ENCODE data around the gene TMEM117. TPM values are rescaled to one million over a fixed set of nuclear protein-coding genes. Genes with fewer than 3 reads are reported as not detected.

TMEM117 gene
- total RNA-seq, 4 donors from 2014 or later: 16.9 to 24.9 (median 21.1) TPM

DNA sequence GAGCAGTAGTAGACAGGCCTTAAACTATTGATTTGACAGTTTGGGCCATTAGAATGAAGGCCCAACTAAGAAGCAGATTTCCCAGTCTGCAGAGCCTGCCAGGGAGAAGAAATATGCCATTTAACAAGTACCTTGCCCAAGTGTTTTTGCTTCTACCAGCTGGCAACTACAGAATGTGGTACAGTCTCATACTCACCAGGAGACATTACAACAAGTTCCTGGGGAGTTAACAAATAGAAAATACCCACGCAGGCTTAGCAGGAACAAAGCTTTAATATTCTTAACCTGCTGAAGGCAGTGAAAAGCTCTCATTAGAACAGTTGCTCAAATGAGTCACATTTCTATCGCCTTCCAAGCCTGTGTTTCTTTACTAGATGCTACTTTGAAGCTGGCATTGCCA, 241.0 kb downstream of the TMEM117 start:
- DNase-seq (ENCODE audit: low spot score in 2 of 2): no peak
- Histone ChIP-seq H3K9me3 (no peaks in the 10 kb centered on the region), H3K4me3 (no peak overlapping the region), H3K27me3 (no peaks in the 10 kb centered on the region), H3K4me1 (peaks cover 0 to 9% (median 0%) of the 10 kb centered on the region in 4 donors), H3K27ac (no peak overlapping the region), H3K36me3 (no peaks in the 10 kb centered on the region)
- TF ChIP-seq EP300 (IDR thresholded peaks at IDR 0.05) (no peak), POLR2A (IDR thresholded peaks at IDR 0.05) (no peak)
- TF ChIP-seq, protein P1, sequence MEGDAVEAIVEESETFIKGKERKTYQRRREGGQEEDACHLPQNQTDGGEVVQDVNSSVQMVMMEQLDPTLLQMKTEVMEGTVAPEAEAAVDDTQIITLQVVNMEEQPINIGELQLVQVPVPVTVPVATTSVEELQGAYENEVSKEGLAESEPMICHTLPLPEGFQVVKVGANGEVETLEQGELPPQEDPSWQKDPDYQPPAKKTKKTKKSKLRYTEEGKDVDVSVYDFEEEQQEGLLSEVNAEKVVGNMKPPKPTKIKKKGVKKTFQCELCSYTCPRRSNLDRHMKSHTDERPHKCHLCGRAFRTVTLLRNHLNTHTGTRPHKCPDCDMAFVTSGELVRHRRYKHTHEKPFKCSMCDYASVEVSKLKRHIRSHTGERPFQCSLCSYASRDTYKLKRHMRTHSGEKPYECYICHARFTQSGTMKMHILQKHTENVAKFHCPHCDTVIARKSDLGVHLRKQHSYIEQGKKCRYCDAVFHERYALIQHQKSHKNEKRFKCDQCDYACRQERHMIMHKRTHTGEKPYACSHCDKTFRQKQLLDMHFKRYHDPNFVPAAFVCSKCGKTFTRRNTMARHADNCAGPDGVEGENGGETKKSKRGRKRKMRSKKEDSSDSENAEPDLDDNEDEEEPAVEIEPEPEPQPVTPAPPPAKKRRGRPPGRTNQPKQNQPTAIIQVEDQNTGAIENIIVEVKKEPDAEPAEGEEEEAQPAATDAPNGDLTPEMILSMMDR (IDR thresholded peaks at IDR 0.05): no peak
- 66 to 73% methylated on average over 2 of the region's 2 CpGs for WGBS, 2 donors

DNA sequence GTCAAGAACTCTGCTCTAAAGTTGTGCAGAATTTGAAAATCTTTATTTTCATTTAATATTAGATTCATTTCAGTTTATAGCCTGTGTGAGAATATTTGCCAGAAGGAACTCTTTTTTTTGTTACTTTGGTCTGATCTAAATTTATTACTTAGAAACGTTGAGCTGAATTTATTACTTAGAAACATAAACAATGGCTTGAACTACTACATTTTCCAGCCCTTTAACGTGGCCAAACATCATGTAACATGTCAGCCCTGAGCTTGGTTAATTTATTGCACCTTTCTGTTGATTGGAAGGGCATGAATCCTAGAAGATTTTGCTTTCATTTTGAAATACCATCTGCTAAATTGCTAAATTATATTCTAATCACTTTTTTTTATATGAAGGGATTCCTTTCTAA, 241.4 kb downstream of the TMEM117 start:
- no peak for DNase-seq (ENCODE audit: low spot score in 2 of 2)
- no peaks in the 10 kb centered on the region for H3K36me3 ChIP-seq
- H3K4me3 ChIP-seq: no peak overlapping the region
- TF ChIP-seq POLR2A (IDR thresholded peaks at IDR 0.05) (no peak), EP300 (IDR thresholded peaks at IDR 0.05) (no peak)
- TF ChIP-seq, protein P1 (IDR thresholded peaks at IDR 0.05): no peak
- H3K27ac ChIP-seq: no peak overlapping the region
- H3K4me1 ChIP-seq: peaks cover 0 to 9% (median 0%) of the 10 kb centered on the region in 4 donors
- H3K9me3 ChIP-seq: no peaks in the 10 kb centered on the region
- H3K27me3 ChIP-seq: no peaks in the 10 kb centered on the region
- WGBS, 2 donors: 7 to 14% methylated on average over 2 of the region's 2 CpGs

DNA sequence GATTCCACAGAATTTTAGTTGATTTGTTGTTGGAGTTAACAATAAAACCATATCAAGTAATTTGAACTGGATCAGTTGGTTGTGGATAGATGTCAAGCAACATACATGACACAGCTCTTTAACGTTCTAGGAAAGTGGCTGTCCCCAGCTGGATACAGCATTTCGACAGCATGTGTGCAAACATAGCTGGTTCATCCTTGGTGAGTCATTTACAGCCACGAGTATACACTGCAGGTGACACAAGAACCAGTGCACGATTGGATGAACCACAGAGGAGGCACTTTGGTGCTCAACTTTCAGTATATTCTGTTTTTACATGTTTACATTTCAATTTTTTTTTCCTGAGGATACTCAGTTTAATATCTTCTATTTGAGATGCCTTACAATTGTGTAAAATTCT, 242.4 kb downstream of the TMEM117 start:
- H3K4me3 ChIP-seq: no peak overlapping the region
- TF ChIP-seq, protein P1 (IDR thresholded peaks at IDR 0.05): no peak
- TF ChIP-seq EP300 (IDR thresholded peaks at IDR 0.05) (no peak), POLR2A (IDR thresholded peaks at IDR 0.05) (no peak)
- 81 to 83% methylated on average over 4 of the region's 4 CpGs for WGBS, 2 donors

DNA sequence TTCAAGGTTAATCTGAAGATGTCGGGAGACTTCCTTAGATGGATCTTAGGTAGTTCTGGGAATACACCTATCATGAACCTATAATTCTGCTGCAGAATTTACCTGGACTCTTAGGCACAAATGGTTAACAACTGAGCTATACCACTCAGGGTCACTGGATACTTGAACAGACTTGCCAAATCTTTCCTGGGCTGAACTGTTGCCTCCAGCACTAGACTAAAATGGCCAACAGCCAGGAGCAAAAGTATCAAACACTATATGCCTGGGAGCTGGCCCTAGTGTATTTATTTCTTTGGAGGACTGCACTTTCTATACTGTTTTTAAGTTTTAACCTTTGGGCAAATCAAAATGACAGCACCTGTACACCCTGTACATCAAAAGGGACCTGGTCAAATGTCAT, 252.8 kb downstream of the TMEM117 start:
- no peaks in the 10 kb centered on the region for H3K27me3 ChIP-seq
- DNase-seq (ENCODE audit: low spot score in 2 of 2): no peak
- H3K9me3 ChIP-seq: no peaks in the 10 kb centered on the region
- TF ChIP-seq EP300 (IDR thresholded peaks at IDR 0.05): no peak
- TF ChIP-seq, protein P1 (IDR thresholded peaks at IDR 0.05): no peak
- no peak for TF ChIP-seq POLR2A (IDR thresholded peaks at IDR 0.05)
- 94 to 100% methylated on average over 1 of the region's 1 CpG for WGBS, 2 donors
- no peaks in the 10 kb centered on the region for H3K4me1 ChIP-seq
- H3K36me3 ChIP-seq: no peaks in the 10 kb centered on the region
- H3K4me3 ChIP-seq: no peak overlapping the region
- H3K27ac ChIP-seq: no peak overlapping the region

More for the DNA sequence above, 242.4 kb downstream of the TMEM117 start:
- Histone ChIP-seq H3K27ac (no peak overlapping the region), H3K36me3 (no peaks in the 10 kb centered on the region), H3K4me1 (peaks cover 0 to 9% (median 0%) of the 10 kb centered on the region in 4 donors), H3K27me3 (no peaks in the 10 kb centered on the region), H3K9me3 (no peaks in the 10 kb centered on the region)
- no peak for DNase-seq (ENCODE audit: low spot score in 2 of 2)

DNA sequence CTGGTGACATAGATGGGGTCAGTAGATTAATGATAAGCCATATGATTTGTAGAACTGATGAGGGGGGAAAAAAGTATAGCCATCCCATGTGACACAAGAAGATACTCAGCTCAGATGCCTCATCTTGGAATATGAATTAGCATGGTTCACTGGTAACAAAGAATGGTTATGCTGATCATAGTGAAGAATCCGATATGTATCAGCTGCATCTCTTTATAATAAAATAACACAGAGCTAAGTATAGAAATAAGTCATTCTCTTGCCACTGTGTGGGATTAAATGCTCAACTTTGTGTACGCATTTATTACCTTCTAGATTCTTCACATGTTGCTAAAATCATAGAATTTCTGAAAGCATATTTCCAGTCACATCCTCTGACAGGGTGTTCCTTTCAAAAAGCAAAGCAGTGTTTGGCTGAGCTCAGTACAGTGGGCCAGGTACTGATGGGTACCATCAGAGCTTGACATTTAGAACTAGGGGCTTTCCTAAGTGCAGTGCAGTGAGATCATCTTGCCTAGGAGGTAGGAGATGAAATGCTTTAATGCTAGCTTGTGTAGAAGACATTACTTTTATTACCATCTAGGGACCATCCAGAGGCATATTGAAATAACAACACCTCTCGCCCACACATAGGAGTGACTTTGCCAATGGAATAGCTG, 256.2 kb downstream of the TMEM117 start:
- TF ChIP-seq POLR2A (IDR thresholded peaks at IDR 0.05) (no peak), EP300 (IDR thresholded peaks at IDR 0.05) (no peak)
- TF ChIP-seq, protein P1 (IDR thresholded peaks at IDR 0.05): no peak
- Histone ChIP-seq H3K27me3 (no peaks in the 10 kb centered on the region), H3K9me3 (no peaks in the 10 kb centered on the region), H3K36me3 (no peaks in the 10 kb centered on the region), H3K4me3 (no peak overlapping the region), H3K4me1 (no peaks in the 10 kb centered on the region), H3K27ac (no peak overlapping the region)
- no peak for DNase-seq (ENCODE audit: low spot score in 2 of 2)
- 80 to 83% methylated on average over 3 of the region's 3 CpGs for WGBS, 2 donors

Data from tibial nerve (tissue), 4 donors.